Stimulated activated CD8-positive, alpha-beta memory T cell treated with anti-CD3 and anti-CD28 coated beads, Interleukin-15, amount 100 ng/mL, for 48 hours (primary cell): ENCODE results near the gene RAC2.
"Not testable (repeated sequence)": the region's sequence is repeated elsewhere in the genome, so short reads cannot be mapped to it uniquely, and the experiment has no call there.

Experiments
- DNase-seq, 2 donors: peaks; one replicate each; pipeline ENCODE4 v3.0.0-alpha.2; 2020; ENCODE audit warnings: low read depth in 2 of 2

RAC2 gene

DNA sequence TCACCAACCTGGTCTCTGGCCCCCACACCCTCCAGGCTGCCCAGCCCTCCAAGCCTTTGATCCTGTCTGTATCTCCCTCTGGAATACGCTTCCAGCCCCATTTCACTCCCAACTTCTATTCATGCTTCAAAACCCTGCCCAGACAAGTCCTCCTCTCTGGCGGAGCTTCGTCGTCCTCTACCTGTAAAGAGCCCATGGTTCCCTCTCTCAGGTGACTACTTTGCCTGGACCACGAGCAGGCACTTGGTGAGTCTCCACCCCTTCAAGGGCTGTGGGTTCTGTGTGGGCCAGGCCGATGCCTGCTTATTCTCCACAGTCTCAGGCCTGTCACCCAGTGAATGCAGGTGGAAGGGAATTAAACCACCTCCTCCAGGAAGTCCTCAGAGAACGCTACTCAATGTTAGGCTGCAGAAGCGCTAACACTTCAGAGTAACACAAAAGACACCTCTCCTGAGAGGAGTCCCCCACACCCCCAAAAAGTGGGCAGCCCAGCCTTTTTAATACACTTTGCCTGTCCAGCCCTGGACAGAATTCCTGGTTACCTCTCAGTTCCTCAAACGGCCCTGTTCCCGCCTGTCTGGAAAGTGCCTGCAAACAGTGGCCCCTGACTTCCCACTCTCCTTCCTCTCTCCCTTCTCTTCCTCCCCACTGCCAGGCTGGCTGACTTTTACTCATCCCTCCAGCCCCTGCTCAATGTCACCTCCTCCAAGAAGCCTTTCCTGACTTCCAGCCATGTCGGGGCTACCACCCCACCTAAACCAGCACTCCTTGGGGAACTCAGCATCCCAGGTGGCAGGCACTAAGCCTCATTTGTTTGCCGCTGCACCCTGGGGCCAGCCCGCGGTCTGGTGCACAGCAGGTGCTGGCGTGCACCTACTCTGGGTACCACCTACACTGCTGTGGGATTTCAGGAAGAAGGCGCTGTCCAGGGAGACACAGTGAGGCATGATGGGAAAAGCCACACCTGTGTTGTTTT, 9.0 kb downstream of the RAC2 start:
- DNase-seq = no peak

DNA sequence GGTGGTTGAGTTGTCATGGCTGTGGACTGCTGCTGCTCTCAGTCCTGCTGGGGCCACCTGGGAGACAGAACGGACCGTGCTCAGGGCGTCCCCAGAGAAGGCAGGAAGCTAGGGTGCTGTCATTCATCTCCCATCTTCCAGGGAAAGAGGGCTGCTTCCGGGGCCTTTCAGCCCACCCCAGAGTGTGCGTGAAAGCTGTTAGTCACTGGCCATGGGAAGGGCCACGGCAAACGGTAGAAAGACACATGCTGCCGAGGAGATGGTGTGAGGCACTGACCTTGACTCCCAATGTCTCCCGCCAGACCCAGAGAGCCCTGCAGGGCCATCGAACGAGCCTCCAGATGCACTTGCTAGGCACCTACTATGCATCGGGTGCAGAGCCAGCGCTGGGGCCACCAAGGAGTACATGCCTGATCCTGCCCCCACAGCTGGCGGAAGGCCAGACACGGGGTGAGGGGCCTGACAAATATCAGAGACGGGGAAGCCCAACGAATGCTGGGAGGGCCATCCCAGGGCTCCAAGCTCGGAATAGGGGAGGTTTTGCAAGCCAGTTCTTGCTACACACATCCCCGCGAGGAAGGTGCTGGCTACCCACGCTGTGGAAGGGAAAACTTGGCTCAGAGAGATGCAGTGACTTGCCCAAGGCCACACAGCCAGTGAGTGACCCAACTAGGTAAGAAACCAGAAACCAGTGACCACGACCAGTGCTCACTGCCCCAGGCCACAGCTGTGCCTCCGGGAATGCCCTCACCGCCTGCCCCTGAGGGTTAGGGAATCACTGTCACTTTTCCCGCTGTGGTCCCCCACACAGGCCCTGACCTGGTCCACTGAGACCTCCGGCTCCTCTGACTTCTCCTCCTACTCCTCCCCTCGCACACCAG, 10.1 kb downstream of the RAC2 start:
- DNase-seq = no peak

DNA sequence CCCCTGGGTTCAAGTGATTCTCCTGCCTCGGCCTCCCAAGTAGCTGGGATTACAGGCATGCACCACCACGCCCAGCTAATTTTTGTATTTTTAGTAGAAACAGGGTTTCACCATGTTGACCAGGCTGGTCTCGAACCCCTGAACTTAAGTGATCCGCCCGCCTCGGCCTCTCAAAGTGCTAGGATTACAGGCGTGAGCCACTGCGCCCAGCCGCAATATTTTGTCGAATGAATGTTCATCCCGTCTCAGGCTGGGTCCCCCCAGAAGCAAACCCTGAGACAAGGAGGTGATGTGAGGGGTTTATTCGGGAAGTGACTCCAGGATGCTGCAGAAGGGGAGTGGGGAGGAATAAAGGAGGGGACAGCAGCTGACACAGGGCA, 10.7 kb downstream of the RAC2 start:
- DNase-seq = not testable (repeated sequence)

DNA sequence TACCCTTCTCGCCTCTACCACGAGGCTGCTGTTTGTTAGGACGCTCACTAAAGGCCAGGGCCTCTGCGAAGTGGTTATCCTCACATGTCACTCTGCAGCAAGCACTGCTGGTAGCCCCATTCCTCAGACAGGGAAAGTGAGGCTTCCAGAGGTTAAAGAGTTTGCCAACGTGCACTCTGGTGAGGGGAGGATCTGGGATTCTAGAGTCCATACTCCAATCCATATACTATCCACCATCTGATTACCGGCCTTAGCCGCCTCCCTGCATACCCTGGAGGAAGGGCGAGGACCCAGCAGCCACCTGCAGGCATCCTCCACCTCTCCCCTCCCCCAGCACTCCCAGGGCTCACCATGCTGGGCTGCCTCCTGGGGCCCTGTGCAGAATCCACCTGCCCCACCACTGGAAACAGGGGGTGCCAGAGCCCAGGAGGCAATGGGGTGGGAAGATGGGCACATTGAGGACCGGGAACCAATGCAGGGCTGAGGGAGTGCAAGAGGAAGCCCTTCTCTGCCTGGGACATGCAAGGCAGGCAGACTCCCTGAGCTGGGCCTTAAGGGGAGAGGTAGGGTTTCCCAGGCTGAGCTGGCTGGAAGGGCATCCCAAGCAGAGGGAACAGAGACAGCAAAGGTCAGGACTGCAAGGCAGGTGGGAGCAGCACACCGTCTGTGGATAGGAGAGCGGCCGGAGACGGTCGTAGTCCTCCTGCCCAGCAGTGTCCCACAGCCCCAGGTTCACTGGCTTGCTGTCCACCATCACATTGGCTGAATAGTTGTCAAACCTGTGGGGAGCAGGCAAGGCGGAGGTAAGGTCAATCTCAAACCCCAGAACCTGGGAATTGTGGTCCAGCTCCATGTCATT, 11.7 kb downstream of the RAC2 start:
- DNase-seq = no peak

DNA sequence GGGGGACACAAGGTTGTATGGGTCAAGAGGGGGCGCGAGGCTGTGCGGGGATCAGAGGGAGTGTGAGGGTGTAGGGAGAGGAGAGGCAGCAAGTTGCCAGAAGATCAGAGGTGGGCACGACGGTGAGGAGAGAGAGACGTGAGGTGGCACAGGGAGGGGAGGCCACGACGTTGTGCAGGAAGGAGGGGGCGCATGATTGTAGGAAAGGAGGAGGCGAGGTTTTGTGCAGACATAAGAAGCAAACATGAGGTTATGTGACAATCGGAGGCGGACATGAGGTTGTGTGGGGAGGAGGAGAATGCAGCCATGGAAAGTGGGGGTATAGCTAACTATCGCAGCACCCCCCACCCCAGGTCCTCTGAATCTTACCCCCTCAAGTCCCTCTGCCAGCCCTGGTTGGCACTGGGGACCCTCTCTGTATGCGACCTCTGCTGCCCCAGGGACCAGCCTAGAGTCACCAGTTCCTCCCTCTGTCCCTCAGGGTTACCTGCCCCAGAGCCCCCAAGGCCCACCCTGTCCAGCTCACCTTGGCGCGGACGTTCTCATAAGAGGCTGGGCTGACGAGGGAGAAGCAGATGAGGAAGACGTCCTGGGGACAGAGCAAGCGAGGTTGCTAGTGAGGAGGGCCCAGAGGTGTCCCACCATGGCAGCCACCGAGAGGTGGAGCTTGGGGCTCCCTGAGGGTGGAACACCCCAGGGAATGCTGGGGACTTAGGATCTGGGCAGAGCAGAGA, 12.5 kb downstream of the RAC2 start:
- DNase-seq = no peak

DNA sequence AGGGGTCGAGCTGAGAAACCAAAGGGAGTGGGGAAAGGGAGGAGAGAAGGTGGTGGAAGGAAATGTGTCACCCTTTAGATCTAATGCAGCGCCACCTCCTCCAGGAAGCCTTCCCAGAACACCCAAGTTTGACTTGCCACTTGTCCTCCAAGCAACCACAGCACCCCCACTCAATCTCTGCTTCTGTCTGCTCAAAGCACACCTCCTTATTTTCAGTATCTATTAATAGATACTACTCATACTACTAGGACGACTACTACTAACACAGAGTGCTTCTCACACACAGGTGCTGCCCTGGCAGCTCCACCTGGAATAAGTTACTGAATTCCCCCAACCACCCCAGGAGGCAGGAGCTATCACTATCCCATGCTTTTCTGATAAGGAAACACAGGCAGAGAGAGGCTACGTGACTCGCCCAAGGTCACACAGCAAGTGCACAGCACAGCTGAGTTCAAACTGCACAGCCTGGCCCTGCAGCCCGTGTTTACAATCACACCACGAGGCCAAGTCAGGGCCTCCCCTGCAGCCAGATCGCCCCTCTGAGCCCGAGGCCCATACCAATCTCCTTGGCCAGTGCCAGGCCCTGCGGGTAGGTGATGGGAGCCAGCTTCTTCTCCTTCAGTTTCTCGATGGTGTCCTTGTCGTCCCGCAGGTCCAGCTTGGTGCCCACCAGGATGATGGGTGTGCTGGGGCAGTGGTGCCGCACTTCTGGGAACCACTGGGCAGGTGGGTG, 13.2 kb downstream of the RAC2 start:
- DNase-seq = peak; percentile 72 to 81

DNA sequence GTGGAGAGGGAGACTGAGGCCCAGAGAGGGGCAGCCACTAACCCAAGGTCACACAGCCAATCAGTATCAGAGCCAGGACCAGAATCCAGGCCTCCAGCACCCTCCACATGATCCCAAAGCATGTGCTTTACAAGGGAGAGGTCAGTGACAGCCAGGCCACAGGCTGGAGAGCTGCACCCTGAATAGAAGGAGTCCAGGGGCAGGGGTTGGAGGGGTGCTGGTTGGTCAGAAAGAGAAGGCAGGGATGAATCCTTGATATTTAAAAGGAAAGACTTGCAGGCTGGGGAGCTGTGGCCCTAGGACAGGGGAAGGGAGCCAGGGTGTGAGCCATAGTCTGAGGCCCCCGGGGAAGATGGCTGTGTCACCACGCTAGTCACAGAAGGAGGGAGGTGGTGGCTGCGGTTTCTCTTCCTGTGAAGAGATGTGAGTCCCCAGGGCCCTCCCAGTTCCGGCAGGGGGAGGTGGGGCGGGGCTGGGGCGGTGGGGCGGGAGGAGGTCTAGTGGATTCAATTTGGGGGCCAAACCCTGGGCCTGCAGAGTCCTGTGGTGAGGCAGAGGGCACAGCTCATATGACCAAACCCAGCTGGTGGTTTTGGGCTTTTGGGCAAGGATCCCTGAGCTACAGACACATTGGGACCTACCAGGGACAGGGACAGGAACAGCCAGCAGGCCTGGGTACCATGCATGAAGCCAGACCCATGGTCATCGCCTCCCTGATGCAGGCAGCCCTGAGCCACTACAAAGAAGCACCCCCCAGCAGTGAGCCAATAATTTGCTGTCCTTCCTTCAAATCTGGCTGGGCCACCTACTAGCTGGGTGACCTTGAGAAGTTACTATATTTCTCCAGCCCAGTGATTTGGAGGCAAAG, 14.0 kb downstream of the RAC2 start:
- DNase-seq = peak; percentile 88 to 89

DNA sequence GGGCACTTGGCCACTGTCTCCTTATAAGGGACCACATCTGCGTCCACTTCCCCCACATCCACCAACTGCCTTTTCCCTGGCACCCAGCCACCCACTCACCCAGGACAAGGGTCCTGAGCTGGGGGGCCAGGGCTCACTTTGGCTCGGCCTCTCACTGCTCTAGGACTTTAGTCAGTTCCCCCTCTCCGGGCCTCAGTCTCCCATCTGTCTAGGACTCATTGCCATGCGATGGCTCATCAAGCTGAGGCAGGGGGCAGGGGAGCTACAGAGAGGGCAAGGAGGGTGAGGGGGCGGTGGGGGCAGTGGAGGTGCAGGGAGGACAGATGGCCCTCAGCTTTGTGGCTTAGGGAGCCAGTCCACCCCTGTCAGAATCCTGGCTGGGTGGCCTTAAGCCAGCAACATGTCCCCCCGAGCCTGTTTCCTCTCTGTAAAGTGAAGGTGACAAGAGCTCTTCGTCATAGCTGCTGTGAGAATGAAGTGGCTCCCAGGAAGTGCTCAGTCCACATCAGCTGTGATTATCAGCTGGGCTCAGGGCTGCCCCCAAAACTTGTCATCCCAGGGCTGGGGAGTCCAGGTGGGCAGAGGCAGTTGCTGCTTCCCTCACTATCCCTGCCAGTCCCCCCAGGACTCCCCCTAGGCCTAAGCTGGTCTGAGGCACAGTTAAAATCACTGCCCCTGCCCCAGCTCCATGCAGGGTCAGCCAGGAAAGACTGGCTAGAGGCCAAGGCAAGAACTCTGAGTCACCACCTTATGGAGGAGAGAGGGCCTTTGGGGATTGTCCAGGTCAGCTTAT, 14.9 kb downstream of the RAC2 start:
- no peak for DNase-seq

DNA sequence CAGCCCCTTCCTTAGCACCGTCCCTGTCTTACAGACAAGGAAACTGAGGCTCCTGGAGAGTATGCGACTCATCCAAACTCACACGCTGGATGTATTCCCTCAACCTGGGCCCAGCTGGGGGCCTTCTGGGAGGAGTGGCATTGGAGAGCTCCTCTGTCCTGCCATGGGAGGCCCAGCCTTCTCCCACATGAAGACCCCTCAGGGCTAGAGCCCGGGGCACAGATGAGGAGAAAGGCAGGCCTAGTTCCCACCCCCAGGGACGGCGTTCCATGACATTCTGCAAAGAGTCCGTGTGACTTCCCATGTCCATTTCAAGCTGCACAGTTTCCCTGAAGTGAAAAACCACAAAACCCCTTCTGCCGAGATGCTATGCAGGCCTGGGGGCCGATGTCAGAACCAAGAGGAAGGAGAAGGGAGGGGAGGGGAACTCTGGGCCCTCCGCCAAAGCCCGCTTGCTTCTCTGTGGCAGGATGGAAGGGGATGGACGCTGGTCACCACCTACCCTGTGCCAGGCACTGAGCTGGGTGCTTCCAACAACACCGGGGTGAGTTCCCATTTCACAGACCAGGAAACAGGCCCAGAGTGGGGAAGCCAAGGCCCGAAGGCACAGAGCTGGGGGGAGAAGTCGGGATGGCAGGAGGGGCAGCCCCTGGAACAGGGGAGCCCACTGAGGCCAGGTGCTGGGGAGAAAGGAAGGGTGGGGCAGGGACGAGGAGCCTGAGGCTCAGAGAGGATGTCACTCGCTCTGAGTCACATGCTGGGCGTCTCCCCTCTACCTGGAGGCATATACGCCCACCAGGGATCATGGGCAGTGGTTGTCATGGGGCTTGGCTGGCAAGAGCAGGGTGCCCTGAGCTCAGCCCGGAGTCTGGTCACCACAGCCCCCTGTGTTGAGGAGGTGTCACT, 15.7 kb downstream of the RAC2 start:
- no peak for DNase-seq

DNA sequence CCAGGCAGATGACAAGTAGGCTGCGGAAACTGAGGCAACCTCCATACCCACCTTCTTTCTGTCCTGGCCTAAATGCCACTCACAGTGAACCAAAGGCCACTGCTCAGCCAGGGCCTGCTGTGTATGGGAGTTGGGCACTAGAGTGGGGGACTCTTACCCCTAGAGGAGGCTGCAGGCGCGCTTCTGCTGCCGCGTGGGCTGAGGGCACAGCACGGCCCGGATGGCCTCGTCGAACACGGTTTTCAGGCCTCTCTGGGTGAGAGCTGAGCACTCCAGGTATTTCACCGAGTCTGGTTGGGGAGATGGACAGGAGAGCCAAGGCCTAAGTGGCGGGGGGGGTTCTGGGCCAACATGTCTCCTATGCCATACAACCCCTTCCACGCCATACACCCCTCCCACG, 17.6 kb downstream of the RAC2 start:
- DNase-seq = no peak

DNA sequence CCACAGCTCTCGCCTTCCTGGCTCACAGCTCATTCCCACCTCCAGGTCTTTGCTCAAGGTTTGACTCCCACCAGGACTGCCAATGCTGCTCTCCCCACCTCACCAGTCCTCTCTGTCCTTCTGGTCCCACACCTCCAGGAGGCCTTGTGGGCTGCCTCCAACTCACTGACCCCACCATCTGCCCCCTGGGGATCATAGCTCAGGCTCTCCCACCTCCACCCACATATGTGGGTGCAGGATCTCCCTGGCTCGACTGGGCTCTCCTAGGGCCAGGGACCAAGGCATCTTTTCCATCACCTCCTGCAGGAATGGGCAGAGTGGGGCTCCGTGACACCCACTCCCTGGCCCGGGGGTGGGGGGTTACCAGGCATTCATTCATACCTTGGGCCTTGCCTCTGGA, 18.0 kb downstream of the RAC2 start:
- no peak for DNase-seq

DNA sequence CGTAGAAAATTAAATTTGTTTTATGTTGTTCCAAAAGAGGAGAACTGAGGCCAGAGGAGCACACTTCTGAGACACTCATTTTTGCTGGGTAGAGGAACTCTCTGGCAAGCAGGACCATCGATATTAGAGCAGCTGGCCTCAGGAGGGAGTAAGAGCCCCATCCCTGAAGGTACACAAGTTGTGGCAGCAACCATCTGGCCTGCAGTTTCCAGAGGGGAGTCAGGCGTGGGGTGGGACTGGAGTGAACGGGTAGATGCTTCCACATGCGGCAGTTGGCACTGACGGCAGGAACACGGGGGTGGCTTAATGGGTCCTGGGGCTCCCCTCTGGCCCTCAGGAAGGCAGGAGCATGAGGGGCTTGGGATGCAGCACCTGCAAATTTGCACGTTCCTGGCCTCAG, 18.6 kb downstream of the RAC2 start:
- no peak for DNase-seq

DNA sequence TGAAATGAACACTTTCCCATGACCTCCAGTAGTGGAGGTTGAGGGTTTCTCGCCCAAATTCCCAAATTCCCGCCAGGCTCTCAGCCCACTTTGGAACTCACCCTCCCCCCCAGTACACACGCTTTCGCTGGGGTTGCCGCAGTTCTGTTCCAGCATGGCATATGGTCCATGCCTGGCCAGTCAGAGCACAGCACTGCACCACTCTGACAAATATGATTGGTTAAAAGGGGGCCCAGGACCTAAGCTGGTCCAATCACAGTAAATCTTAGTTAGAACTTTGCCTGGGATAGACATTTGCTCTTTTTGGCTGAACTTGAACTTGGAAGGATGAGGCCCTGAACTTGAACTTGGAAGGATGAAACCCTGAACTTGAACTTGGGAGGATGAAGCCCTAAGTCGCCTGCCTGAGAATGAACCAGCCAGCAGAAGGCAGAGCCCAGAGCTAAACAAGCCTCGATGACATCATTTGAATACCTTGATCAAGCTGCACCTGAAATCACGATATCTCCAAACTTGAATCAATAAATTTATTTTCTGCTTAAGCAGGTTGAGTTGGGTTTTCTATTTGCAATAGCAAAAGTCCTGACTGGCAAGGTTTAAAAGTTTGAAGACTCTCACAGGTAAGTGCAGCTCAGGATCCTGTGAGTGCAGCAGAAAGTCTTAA, 19.2 kb downstream of the RAC2 start:
- no peak for DNase-seq

DNA sequence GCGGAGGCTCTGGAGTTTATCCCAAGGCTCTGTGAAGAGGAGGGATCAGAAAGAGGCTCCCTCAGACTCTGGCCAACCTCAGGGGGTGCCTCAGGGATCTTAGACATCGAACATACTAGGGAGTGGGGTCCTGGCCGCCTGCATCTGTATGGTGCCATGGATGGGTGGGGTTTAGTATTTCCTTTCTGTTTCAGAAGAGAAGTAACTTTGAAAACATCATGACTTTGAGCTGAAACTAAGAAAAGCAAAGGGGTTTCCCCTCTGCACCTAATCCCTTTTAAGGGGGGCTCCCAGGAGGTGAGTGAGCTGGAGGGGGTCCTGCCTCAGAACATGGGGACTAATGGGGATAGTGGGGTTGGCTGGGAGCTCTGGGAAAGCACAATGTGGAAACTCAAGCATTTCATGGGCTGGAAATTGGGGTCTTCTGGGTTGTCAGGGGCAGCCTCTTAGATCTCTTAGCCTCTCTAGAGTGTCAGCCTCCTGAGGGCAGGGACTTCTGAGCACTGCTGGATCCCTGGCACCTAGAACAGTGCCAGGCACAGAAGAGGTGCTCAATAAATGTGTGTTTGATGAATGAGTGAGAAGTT, 20.0 kb downstream of the RAC2 start:
- no peak for DNase-seq

DNA sequence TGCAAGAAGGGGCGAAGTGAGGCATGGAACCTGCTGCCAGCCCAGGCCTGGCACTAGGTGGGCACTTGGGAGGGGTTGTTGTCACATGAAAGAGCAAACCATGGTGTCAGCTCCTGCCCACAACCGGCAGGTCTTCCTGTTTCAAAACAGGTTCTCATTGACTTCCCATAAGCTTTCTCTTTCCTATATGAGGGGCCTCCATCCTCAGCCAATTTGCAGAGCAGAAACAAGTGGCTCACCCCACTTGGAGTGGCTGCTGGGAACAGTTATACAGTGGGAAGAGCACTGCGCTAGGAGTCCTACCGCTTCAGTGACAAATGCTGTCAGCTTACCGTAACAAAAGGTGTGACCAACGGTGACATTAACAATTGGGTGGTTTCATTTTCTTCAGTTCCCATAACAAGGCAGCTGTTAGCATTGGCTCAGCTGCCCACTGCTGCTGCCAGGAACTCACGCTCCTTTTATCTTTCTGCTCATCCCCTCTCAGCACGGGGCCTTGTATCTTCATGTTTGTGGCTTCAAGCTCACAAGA, 21.6 kb downstream of the RAC2 start:
- peak in 1 of 2 donors; percentile 55 for DNase-seq
